GM19023 (cell line): ENCODE data around the gene PRR19.
A peak's percentile ranks its signal among the peaks of the same experiment; 100 is the strongest.
"Not testable (repeated sequence)": the region's sequence is repeated elsewhere in the genome, so short reads cannot be mapped to it uniquely, and the experiment has no call there.

Experiments
- ATAC-seq: cut with Tn5 transposase; IDR thresholded peaks from one replicate; pipeline ENCODE4 v1.9.1; 2021; ENCODE audit warnings: mild to moderate bottlenecking, moderate library complexity; ENCODE audit not compliant: unreplicated experiment

PRR19 gene

GRCh38 chr19:42301646-42302203 lies at the start of gene PRR19:
Gene PRR19, plus strand, starts transcription at chr19:42302132. Its CDS starts 7,453 bp downstream, at chr19:42309585.
- ATAC-seq, result peak; percentile 7

- no peak for ATAC-seq
Measured at GRCh38 chr19:42252365-42253244, 49.3 kb upstream of the PRR19 start.

DNA sequence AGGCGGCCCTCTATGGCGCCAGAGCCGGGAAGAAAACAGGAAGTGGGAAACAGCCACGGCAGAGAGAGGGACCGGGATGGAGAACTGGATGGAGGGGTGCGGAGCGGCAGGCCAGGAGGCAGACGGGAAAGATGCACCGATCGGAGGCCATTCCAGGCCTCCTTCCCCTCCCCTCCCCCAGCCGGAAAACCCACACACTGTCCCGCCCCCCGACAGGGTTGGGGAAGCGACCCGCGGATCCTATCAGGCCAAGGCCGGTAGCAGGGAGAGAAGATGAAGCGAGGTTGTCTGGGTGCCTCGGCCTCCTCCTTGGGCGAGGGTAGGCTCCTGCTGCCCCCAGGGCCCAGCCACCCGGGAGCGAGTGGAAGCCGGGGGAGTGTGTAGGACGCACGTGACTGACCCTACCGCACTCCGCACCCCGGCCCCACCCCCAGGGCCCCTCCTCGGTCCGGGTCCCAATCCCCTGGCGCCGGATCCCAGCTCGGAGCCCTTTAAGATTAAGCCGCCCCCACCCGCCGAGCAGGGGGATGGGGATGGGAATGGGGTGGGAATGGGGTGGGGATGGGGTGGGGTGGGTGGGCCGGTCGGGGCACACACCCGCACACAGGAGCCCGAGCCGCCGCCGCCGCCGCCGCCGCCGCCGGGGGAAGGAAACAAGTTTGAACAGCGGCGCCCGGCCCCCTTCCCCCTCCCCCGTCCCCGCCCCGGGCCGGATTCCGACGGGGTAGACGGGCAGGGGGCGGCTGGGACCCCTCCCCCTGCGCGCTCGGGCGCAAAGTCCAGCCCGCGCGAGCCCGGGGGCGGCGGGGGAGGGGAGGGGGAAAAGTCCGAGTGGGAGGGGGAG lies 48.5 kb upstream of the PRR19 start:
- peak; percentile 24 for ATAC-seq

- ATAC-seq, result peak; percentile 37
Measured at GRCh38 chr19:42254089-42254849, 47.7 kb upstream of the PRR19 start.

GRCh38 chr19:42254850-42255765 lies 46.8 kb upstream of the PRR19 start, which contains the start of gene ERF:
Gene ERF, minus strand, starts transcription at chr19:42255128. Its CDS starts 129 bp downstream, at chr19:42254999.
- ATAC-seq, result peak; percentile 58

DNA sequence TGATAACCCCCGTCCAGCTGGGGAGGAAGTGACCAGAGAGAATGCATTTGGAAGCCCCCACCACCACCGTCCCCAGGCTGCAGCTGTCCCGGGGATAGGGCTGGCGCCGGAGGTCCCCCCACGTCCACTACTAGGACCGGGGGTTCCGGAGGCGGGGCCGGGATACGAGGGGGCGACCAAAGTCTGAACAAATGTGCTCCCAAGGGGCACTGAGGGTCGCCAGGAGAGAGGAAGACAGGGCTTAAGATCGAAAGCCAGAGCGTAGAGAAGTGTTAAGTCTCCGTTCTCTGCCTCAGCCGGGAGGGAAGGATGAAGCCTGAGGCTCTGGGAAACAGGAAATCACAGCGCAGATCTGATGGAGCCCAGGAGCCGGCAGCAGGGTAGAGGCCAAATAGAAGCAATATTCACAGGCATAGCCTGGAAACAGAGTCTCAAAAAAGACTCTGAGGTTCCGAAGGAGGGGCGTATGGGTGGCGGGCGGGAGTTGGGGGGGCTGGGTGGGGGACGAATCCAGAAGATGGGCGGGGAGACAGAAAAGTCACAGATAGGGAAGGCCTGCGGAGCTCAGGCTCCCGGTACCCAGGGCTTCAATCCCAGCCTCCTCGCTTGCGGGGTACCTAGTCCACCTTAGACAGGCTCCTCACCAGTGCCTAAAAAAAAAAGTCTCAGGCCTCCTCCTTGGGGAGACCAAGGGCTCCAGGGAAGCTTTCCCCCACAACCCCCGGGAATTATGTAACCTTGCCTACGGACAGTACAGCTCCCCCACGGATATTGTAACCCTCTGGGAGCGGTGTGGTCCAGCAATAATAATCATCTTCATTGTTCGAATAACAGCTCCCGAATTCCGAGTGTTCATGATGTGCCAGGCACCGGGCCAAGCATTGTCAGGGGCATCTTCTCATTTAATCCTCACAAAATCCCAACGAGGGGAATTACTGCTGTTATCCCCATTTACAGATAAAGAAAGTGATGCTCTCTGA lies 45.9 kb upstream of the PRR19 start:
- no peak for ATAC-seq

GRCh38 chr19:42257842-42258241 lies 44.1 kb upstream of the PRR19 start:
- ATAC-seq, result not testable (repeated sequence)

GRCh38 chr19:42261763-42262162 lies 40.2 kb upstream of the PRR19 start:
- no peak for ATAC-seq

DNA sequence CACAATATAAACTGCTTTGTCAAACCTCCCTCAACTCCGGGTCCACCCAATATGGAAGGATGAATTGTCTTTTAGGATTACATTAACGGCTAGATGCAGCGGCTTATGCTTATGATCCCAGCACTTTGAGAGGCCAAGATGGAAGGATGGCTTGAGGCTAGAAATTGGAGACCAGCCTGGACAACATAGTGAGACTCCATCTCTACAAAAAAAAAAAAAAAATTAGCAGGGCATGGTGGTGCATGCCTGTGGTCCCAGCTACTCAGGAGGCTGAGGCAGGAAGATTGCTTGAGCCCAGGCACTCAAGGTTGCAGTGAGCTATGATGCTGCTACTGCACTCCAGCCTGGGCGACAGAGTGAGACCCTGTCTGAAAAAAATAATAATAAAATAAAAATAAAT lies 35.8 kb upstream of the PRR19 start:
- ATAC-seq, result not testable (repeated sequence)

DNA sequence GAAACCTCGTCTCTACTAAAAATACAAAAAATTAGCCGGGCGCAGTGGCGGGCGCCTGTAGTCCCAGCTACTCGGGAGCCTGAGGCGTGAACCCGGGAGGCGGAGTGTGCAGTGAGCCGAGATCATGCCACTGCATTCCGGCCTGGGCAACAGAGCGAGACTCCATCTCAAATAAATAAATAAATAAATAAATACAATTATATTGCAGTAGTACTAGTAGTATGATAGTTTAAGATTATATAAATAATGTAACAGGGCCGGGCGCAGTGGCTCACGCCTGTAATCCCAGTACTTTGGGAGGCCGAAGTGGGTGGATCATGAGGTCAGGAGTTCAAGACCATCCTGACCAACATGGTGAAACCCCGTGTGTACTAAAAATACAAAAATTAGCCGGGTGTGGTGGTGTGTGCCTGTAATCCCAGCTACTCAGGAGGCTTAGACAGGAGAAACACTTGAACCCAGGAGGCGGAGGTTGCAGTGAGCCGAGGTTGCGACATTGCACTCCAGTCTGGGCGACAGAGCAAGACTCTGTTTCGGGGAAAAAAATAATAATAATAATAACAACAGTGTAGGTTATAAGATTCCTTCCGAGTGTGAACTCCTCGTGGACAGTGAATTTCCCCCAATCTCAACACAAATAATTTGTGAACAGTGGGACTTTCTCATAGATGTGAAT lies 34.9 kb upstream of the PRR19 start:
- ATAC-seq, result not testable (repeated sequence)

GRCh38 chr19:42267644-42268141 lies 34.2 kb upstream of the PRR19 start:
- no peak for ATAC-seq

DNA sequence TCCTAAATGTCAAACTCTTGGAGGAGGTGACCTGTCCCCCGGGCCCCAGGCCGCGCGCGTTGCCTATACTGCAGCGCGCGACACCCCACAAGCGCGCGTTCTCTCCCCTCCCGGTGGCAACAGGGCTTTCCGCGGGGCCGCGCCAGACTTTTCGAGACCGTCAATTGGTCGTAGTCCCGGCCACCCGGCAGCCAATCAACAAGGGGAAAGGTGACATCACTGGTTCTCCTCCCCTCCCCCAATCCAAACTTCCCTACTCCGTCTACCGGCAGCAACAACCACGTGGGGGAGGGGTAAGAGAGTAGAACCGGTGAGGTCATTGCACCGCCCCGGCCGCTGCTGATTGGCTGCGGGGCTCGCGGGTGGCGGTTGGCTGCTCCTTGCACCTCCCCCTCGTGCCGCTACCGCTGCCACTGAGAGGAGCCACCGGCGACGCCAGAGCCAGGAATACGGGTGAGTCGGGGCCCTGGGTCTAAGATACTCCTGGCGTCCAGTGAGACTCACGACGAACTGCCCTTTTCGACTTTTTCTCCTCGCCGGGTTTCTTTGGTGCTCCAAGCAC lies 33.7 kb upstream of the PRR19 start:
- ATAC-seq, result peak; percentile 60

- ATAC-seq, result peak; percentile 84
Measured at GRCh38 chr19:42268704-42269477, 33.0 kb upstream of the PRR19 start, which contains the start of gene CIC. Gene CIC, plus strand, starts transcription at chr19:42269252. Its CDS starts 2,532 bp downstream, at chr19:42271784.

DNA sequence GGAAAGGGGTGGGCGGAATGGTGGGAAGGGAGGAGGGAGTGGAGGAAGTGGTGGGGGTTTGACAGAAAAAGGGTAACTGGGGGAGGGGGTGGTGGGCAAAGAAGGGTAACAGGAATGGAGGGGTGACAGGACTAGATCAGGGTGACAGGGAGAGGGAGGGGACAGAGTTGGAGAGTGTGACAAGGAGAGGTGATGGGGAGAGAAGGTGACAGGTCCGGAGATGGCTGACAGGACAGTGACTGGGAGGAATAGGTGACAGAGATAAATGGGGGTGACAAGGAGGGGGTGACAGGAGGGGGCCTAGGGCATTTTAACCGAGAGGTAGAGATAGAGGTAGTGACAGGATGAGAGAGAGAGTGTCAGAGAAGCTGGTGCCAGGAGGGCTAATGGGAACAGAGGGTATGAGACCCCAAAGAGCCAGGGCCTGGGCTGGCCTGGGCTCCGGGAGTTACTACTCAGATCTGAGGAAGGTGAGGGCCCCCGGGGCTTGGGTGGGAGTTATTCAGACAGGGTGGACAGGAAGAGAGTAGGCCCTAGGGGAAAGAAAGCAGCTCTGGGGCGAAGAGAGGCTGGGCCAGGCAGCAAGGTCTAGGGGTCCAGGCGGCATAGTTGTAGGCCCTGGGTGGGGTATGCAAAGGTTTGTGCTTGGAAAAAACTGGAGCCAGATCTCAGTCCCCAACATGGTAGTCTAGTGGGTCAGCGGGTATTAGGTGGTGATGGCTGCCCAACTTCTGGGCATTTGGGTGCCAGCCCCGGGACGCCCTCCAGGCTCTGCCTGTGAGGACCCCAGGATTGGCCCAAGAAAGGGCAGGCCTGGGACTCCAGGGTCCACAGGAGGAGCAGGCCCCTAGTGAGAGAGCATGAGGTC lies 32.2 kb upstream of the PRR19 start:
- ATAC-seq, result no peak

DNA sequence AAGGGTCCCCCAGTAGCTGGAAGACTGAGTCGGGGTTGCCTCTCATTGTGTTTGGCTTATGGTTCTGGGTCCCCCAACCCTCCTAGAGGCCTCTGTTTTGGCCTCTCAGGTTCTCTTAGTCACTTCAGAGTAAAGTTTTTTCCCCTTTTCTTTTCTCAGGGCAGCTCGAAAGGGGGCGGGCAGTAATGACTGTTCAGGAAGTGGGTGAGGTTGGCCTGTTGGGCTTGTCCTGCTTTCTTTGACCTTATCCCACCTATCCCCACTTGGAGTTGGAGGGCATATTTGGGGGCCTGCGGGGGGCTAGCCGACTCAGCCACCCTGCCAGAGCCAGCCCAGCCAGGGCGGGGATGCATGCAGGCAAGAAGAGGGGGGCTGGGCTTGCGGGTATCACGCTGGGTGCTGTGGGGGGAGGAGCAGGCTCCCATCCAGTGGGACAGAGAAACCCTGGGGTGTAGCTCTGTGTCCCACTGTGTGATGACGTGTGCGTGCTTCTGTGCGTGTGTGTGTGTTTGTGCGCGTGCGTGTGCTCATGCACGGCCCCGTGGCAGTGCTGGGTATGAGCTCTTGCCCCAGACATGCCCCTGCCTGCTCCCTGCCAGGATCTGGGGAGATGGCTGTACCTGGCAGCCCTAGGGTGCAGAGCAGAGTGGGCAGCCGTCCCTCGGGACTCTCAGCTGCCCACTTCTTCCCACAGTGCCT lies 31.4 kb upstream of the PRR19 start:
- ATAC-seq, result no peak
